Thyroid gland (tissue), 4 donors: ENCODE results near the gene PRIM1.

Experiments
- CTCF ChIP-seq, 6 experiments: fragments of 200-600 bp in 3 of 6; fragments of 450-650 bp in 3 of 6; sonication (generic) in 3 of 6; IDR thresholded peaks; one replicate each; pipeline ENCODE4 v1.5.1; 2016 to 2019; ENCODE audit warnings: antibody characterized with exemption in 6 of 6, mild to moderate bottlenecking in 2 of 6, inconsistent platforms in 1 of 6, moderate library complexity in 1 of 6
- POLR2A ChIP-seq, 2 donors: fragments of 450-650 bp; IDR thresholded peaks; one replicate each; pipeline ENCODE4 v1.6.1; 2017; ENCODE audit warnings: antibody characterized with exemption in 2 of 2, mild to moderate bottlenecking in 2 of 2, moderate library complexity in 1 of 2

GRCh38 chr12:56684745-56685359 lies 67.3 kb downstream of the PRIM1 start:
- TF ChIP-seq CTCF (IDR thresholded peaks at IDR 0.05) (no peak), POLR2A (IDR thresholded peaks at IDR 0.05) (no peak)
